GM18519 (cell line): ENCODE results near the gene TMEM132A.

Source experiments
- ATAC-seq: cut with Tn5 transposase; IDR thresholded peaks from one replicate; pipeline ENCODE4 v1.9.1; 2021; ENCODE audit warnings: mild to moderate bottlenecking, moderate library complexity; ENCODE audit not compliant: unreplicated experiment, low FRiP score

Gene TMEM132A

DNA sequence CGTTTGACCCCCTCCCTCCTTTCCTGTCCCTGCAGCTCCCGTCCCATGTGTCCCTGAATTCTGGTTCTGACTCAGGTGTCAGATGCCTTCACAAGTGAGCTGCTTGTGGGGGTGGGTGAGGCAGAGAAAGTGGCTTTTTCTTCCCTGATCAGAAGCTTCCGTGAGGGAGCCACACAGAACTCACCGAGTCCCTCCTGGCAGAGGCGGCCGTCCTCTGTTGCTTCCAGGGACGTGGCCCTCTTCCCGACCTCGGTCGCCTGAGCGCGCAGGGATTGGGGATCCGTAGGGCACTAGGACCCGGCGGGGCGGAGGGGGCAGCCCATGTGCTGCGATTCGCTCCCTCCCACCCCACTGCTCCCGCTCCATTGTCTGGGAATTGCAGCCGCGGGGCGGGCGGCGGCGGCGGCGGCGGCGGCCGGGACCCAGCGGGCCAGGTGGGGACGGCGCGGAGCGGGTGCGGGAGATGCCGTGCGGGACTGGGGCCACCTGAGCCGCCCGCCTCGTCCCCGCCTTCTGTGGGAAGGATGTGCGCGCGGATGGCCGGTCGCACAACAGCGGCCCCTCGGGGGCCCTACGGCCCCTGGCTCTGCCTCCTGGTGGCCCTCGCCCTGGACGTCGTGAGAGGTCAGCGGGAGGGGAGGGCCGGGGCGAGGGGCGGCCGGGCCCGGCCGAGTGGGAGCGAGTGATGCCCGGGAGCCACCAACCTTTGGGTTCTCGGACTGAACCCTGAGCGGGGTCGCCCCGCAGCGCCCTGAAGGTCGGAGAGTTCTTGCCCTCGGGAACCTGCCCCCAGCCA is at the start of gene TMEM132A:
Gene TMEM132A, plus strand, starts transcription at position 351 of the 796 bp plus-strand sequence. Its CDS starts 174 bp downstream, at position 525.
- ATAC-seq, result no peak

DNA sequence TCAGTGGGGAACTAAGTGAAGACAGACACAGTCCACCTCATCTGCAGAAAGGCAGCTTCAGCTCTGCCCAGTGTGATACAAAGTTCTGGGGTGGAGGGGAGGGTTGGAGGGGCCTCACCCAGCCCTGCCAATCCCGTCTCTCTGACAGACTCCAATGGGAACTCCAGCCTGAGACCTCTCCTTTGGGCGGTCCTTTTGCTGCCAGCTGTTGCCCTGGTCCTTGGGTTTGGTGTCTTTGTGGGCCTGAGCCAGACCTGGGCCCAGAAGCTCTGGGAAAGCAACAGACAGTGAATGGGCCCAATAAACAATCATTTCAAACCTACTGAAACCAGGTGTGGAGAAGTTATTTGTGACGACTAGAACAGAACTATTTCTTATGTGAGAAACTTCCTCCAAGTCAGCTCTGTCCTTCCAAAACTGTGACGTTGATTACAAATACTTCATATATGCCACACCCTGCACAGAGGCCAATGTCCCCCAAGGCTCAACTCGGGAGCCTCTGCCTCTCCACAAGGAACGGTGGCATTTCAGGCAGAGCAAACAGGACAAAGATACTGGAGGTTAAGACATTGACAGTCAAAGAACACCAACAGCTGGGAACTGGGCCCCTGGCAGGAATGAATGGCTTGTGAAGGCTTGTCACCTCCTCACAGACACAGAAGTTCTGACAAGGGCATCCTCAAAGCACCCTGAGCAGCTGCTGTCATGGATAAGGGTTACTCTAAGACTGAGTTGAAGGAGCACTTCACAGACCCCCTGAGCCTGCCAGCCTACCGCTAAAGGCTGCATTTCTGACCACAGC is 48.7 kb upstream of the TMEM132A start:
- ATAC-seq, result no peak

DNA sequence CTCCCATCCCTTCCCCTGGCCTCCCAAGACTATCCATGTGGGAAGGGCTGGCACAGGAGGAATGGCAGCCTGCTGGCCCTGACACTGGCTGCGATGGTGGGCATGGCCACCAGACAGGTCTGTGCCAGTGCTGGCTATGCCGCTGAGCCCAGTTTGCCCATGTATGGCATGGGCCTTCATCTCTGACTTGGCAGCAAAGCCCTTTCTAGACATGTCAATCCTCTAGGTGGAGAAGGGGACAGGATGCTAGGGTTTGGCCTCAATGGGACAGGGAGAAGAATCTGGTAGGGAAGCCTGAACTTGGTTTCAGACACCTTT is 48.1 kb upstream of the TMEM132A start:
- ATAC-seq, result no peak

DNA sequence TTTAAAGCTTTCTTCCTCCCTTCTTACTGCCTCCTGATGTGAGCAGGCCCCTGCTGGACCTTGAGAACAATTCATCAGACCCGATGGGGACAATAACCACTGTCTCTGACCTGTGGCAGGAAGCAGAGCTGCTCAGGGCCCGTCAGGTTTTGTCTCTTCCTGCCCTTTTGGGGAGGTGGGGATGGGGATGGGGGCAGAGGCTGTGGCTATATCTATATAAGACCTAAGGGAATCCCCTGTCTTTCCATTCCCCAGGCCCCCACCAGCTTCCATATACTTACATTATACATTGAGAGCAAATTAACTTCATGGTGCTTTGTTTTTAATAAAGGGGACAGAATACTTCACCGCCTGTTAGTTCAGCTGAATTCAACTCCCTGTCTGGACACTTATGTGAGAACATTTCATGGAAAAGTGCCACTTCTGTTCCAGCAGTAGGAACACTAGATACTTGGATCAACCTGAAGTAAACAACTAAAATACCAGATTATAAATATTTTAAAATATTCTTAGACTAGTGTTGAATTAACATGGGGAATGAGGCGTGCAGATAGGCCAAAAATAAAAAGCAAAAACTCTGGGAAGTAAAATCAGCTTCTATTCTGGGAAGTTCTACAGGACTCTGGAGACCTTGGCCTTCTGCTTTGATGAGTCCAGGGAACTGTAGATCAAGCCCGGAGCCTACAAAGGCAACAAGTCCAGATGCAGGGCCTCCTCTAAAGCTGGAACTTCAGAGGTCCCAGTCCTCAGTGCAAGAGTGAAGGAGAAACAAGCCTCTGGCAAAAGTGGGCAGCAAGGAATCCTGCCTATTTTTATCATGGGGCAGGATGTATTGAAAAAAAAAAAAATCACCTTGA is 45.8 kb upstream of the TMEM132A start:
- no peak for ATAC-seq

GRCh38 chr11:60879104-60879503 is 45.2 kb upstream of the TMEM132A start:
- ATAC-seq, result no peak

DNA sequence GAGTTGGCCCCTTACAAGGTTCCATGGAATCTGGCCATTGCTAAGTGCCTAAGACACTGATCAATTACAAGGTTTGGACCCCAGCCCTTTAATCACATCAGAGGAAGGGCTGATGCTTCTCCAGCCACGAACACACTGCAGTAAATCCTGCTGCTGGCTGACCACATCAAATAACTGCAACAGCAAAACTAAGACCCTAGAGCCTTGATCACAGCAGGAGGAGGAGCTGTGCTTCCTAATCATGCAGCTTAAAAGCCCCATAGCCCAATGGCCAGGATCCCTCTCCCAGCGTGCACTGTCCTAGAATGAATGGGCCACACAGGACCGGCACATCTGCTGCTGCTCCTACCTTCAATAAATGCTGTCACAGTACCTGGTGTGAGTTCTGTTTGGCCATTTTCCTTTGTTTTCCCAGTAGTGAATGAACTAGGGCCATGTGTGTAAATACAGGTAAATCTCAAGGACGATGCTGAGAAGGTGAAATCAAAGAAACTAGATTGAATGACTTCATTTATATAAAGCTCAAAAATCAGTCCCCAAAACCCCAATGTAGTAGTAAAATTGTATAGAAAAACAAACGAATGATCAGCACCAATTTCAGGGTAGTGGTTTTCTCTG is 44.2 kb upstream of the TMEM132A start:
- no peak for ATAC-seq

DNA sequence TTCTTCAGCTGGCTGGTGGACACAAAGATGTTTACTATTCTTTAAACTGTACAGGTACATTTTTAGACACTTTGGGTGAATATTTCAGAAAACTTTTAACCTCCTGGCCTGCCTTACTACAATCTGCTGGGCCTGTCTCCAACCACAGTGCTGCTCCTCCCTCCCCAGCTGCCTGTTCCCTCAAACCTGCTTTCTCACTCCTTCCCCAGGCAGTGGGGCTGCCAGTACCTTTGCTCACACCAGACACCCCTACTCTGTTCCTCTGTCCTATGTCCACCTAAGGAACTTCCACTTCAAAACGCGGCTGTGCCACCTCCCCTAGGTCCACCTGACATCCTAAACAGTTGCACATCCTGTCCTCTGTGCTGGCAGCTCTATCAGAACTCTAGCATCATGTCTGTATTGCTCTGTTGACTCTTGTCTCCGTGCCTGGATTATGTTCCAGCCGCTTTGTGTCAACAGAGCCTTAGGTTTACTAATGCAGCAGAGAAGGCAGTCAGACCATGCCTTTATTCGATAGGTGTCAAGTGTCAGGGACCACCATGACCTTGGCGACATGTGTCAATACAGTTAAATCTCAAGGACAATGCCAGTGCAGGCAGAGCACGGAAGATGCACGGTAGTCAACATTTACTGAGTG is 43.5 kb upstream of the TMEM132A start:
- ATAC-seq, result no peak

DNA sequence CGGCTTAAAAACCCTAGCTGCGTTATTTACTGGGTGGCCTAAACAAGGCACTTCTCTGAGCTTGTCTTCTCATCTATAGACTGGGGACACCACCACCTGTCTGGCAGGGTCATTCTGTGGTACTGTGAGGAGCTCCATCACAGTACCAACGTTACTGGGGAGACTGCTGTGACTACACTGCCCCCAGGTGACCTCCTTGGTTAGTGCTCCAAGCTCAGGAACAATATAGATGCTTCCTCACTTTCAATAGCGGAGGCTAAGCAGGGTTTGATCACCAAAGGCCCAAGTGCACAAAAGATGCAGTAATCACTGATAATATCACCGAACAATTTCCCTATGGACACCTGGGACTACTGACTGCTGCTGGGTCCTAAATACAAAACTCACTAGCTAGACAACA is 36.7 kb upstream of the TMEM132A start:
- no peak for ATAC-seq

- no peak for ATAC-seq
These were observed 34.4 kb upstream of the TMEM132A start for GRCh38 chr11:60889869-60890311.

DNA sequence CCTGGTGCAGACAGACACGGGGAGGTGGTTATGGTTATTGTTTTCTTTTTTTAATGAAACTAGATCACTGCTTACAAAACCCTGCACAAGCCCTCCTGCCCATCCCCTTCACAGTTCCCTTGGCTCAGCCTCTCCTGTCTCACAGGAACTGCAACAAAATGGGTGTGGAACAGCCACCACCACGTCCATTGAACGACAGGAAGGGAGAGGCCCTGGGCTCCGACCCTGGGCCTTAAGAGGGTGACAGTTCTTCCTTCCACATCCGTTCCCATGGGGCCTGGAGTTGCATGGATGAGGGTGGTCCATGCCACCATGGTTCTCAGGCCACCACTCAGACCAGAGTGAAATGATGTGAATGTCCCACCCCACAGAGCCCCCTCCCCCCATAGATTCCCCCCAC is 33.6 kb upstream of the TMEM132A start:
- ATAC-seq, result no peak

DNA sequence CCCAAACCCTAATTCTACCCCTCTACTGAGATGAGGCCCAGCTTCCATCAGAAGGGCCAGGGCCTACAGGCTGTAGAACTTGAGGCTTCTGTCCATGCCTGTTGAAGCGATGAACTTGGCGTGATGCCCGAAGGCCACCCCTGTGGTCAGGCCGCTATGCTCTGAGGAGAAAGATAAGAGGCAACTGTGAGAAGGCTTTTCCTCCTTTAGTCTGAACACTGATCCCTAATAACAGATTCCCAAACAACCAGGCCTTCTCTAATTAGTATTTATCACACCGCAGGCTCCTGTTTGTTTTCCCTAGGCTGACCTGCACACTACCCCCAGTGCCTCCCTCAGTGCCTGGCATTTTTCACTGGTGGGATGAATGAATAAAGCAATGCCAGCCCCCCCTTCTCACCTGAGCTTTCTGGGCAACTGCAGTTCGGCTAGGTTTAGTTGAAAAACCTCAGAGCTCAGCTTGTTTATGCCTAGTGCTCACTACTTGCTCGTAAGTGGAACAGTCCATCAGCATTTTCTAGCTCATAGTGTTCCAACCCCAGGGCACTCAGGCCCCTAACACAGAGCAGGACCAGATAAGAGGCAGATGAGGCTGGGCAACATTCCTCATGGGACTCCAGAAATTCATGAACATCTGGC is 33.0 kb upstream of the TMEM132A start:
- ATAC-seq, result no peak

DNA sequence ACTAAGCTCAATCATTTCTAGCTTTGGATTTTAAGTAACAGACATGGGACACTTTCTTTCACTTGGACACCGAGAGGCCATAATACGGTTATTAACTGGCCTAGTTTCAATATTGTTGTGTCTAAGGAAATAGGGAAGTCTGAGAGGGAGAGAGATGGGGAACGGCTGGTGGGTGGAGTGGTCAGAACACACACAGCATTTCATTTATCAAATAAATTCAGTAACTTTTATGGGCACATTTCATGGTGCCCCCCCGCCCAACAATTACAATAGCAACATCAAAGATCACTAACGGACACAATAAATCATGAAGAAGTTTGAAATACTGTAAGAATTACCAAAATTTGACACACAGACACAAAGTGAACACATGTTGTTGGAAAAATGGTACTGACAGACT is 28.6 kb upstream of the TMEM132A start:
- no peak for ATAC-seq

DNA sequence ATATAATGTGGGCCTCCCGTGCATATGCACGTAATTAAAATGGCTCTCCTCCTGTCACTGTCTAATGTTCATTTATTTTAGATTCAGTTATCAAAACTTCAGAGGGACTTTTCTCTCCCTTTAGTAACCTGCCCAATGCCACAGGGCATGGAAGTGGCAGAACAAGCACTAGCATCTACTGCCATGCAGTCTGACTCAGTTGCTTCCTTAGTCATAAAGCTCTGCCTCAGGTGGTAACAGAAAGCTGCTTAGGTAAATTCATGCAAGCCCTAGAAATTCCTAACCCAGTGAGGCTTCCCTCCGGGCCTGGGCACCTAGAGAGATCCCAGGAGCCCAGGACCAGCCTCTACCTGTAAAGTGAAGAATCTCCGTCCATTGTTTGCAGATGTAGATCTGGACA is 26.8 kb upstream of the TMEM132A start:
- no peak for ATAC-seq

GRCh38 chr11:60899046-60899936 is 25.0 kb upstream of the TMEM132A start:
- no peak for ATAC-seq

- no peak for ATAC-seq
These were observed 24.3 kb upstream of the TMEM132A start for GRCh38 chr11:60899977-60900376.

DNA sequence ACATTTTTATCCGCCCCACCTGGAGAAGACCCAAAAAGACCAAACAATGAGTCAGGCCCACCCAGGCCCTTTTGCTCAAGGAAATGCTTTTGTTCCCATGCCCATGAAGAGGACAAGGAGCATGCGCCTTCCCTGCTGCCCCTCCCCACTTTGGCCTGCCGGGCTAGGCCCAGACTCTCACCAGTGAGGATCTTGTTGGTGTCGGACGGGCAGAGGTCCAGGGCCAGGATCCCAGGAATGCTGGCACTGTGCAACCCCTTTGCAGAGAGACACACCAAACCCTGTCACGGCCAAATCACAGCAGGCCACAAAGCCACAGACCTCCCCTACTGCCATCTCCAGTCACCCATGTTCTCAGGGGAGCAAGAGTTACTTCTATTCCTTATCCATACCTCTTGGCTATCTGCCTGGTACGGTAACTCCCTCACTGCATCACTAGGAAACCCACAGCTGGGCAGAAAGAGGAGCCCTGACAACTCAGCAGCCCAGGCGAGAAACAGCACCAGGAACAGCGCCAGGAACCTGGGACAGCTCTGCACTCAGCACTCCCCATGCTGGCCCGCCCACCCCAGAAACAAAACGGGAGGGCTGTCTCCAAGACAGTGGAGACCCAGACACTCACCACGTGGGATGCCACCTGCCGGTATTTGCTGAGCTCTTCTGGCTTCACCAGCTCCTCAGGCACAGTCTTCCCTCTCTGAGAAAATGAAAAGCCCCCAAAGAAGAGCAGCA is 23.4 kb upstream of the TMEM132A start:
- no peak for ATAC-seq

- ATAC-seq, result no peak
These were observed 21.6 kb upstream of the TMEM132A start for GRCh38 chr11:60902625-60903024.

- no peak for ATAC-seq
These were observed 19.2 kb upstream of the TMEM132A start for GRCh38 chr11:60905047-60905446.
